Measurements from ENCODE around the gene MTF2. TPM values are rescaled to one million over a fixed set of nuclear protein-coding genes. Genes with fewer than 3 reads are reported as not detected.

Gene MTF2
- total and polyA plus RNA-seq, 2 experiments from 2014 or later = 82.1 to 133 TPM

- no peak overlapping the region for H3K4me3 ChIP-seq
- H3K9me3 Mint-ChIP-seq = no peaks in the 10 kb centered on the region
- no peak overlapping the region for H3K27ac Mint-ChIP-seq
- no peaks in the 10 kb centered on the region for H3F3A ChIP-seq (replicated peaks; ENCODE audit: low read depth)
- no peak overlapping the region for H3K27ac ChIP-seq (ENCODE audit: low read depth)
- H3K36me3 ChIP-seq (ENCODE audit: insufficient read depth) = no peaks in the 10 kb centered on the region; the same call in 1 of the 2 replicates
- peaks cover 18% of the 10 kb centered on the region; the same call in 2 of the 3 replicates for H3K36me3 Mint-ChIP-seq (ENCODE audit: low read depth)
- no peak overlapping the region for H3K4me2 ChIP-seq
- H3K4me1 ChIP-seq (ENCODE audit: insufficient read depth) = no peaks in the 10 kb centered on the region
- no peaks in the 10 kb centered on the region for H3K9me2 ChIP-seq (ENCODE audit: insufficient read depth)
- no peak overlapping the region for H3K4me3 Mint-ChIP-seq
- TF ChIP-seq STAT1 (IDR thresholded peaks at IDR 0.05; ENCODE audit: unreplicated experiment) (no peak), NANOG (IDR thresholded peaks at IDR 0.05; ENCODE audit: borderline replicate concordance) (no peak), ZNF331 (CRISPR knock-in tag; IDR thresholded peaks at IDR 0.05; ENCODE audit: low read depth) (no peak), EZH2 (IDR thresholded peaks at IDR 0.05; ENCODE audit: low read depth, unreplicated experiment) (no peak), EZH2phosphoT487 (IDR thresholded peaks at IDR 0.05; ENCODE audit: unreplicated experiment) (no peak), ZNF462 (CRISPR knock-in tag; IDR thresholded peaks at IDR 0.05) (no peak), CTCF (conservative IDR thresholded peaks at IDR 0.05; ENCODE audit: low read depth in 2 of 2) (no peak), POLR2AphosphoS5 (IDR thresholded peaks at IDR 0.05; ENCODE audit: low read depth) (no peak), JUNB (IDR thresholded peaks at IDR 0.05; ENCODE audit: unreplicated experiment) (no peak), CREB1 (CRISPR knock-in tag; IDR thresholded peaks at IDR 0.05; ENCODE audit: low read depth) (no peak), REST (IDR thresholded peaks at IDR 0.05; ENCODE audit: unreplicated experiment) (no peak), ZNF114 (CRISPR knock-in tag; IDR thresholded peaks at IDR 0.05) (no peak), ETS1 (IDR thresholded peaks at IDR 0.05) (no peak)
- no peak overlapping the region for H2AFZ ChIP-seq
- peaks cover 5% of the 10 kb centered on the region; the same call in 1 of the 2 replicates for H4K20me1 ChIP-seq (replicated peaks; ENCODE audit: insufficient read depth)
- no peak for ATAC-seq
- H3K27me3 ChIP-seq (ENCODE audit: insufficient read depth) = no peaks in the 10 kb centered on the region
- peaks cover 13% of the 10 kb centered on the region for H3K4me1 Mint-ChIP-seq
- DNase-seq (ENCODE audit: low spot score) = no peak
- peaks cover 22% of the 10 kb centered on the region for H3K79me2 ChIP-seq (replicated peaks; ENCODE audit: insufficient read depth)
- no peaks in the 10 kb centered on the region for H3K27me3 Mint-ChIP-seq (ENCODE audit: insufficient read depth, low read depth, poor library complexity)
Observed at GRCh38 chr1:93159337-93159736, 80.3 kb downstream of the MTF2 start.
